GM10266 (cell line): ENCODE data around the gene RPGR.

Source experiments
- DNase-seq: peaks from one replicate; pipeline ENCODE4 v3.0.0; 2012; ENCODE audit errors: extremely low spot score
- TF ChIP-seq, protein P1 (sequence below): IDR thresholded peaks from 2 replicates; pipeline ENCODE4 v1.5.1; 2012; ENCODE audit warnings: mild to moderate bottlenecking, low read depth; ENCODE audit not compliant: control insufficient read depth, insufficient read depth; ENCODE audit errors: missing control alignments

The RPGR gene

DNA sequence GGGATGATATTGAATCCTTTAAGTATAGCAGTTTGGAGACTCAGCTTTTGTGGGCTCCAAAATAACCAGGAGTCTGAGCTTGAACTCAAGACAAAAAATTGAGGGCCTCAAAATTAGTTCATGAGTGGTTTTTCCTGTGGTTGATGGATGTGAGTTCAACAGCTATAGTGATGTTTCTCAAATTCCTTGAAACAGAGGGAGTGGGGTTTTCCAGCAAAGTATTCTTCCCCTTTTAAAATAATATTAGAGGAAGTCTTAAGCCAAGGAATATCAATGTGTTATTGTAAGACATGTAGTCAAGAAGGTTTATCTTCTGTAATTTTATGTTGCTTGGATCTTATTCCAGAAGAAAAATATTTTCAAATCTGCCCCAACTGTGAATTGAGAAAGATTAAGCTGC, 35.7 kb upstream of the RPGR start:
- no peak for DNase-seq
- TF ChIP-seq, protein P1, sequence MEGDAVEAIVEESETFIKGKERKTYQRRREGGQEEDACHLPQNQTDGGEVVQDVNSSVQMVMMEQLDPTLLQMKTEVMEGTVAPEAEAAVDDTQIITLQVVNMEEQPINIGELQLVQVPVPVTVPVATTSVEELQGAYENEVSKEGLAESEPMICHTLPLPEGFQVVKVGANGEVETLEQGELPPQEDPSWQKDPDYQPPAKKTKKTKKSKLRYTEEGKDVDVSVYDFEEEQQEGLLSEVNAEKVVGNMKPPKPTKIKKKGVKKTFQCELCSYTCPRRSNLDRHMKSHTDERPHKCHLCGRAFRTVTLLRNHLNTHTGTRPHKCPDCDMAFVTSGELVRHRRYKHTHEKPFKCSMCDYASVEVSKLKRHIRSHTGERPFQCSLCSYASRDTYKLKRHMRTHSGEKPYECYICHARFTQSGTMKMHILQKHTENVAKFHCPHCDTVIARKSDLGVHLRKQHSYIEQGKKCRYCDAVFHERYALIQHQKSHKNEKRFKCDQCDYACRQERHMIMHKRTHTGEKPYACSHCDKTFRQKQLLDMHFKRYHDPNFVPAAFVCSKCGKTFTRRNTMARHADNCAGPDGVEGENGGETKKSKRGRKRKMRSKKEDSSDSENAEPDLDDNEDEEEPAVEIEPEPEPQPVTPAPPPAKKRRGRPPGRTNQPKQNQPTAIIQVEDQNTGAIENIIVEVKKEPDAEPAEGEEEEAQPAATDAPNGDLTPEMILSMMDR, result no peak

DNA sequence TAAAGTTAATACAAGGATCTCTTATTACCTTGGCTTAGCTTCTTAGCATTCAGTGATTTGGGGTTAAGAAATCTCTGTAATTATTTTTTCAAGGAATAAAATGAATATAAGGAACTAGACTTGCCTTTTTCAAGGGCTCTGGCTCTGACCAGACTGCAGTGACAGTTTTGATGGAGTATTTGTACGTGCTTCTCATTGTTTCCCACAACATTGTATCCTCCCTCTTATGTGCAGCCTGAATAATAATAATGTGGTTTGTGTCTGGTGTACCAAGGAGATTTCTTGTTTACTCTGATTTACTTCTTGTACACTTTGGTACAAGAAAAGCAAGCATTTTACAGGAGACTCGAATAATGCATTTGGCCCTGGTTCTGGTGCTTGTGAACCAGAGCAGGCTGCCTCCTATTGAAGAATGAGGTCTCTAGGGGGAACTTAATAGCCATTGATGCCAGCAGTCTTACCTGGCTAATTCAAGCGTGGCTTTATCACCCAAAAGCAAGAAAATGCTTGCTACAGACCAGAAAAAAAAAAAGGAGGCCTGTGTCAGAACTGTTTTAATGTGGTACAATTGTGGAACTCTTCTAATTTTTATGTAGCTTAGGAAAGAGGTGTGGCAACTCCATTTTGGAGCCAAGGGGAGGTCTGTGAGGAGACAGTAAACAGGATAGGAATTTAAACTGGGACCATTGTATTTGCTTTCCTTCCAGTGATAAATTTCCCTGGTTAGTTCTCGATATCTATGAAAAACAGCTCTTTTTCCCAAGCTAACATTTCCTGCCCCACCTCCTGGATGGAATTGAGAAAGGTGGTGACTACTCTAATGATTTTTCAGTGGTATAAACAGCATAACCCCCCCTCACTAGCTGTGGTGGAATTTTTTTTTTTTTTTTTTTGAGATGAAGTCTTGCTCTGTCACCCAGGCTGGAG, 30.7 kb upstream of the RPGR start:
- no peak for DNase-seq
- TF ChIP-seq, protein P1, result no peak

DNA sequence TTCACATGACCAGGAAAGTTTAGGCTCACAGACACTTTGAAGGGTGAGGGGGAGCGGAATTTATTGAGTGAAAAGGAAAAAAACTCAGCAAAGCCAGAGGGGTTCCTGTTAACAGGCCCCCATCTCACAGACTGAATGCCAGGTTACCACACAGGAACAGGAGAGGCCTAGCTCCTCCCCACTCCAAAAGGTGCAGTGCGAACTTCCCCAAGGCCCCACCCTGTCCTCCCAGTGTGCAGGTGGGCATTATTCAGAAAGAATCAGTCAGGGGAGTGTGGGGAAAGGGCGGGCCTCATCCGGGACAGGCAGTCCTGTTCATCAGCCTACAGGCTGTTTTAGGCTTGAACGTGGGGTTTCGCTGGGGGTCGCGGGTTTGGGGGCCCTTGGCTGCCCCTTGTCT, 29.1 kb upstream of the RPGR start:
- TF ChIP-seq, protein P1, result no peak
- no peak for DNase-seq

DNA sequence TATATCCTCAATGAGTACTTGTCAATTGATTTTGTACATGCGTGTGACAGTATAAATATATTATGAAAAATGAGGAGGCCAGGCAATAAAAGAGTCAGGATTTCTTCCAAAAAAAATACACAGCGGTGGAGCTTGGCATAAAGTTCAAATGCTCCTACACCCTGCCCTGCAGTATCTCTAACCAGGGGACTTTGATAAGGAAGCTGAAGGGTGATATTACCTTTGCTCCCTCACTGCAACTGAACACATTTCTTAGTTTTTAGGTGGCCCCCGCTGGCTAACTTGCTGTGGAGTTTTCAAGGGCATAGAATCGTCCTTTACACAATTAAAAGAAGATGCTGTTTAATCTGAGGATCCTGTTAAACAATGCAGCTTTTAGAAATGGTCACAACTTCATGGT, 25.1 kb upstream of the RPGR start, which contains the start of gene OTC:
Gene OTC, plus strand, starts transcription at position 243 of the 400 bp plus-strand sequence. Its CDS starts 93 bp downstream, at position 336.
- TF ChIP-seq, protein P1, result no peak
- DNase-seq, result no peak

DNA sequence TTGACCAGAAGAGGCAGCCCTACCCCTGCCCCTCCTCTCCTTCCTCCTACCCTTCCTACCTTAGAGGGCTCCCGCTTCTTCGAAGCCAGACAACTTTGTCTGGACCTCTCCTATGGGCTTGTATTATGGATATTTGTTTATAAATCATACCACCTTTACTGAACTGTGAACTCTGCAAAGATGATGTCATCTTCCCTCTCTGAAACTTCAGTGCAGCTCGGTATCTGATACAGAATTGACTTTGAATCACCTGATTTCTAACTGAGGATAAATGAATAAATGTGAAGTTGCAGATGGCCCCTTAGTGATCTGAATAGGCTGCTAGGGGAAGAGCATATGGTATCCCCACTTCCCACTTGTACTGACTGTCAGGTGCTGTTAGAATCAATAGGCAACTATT, 24.0 kb upstream of the RPGR start:
- TF ChIP-seq, protein P1, result no peak
- no peak for DNase-seq

DNA sequence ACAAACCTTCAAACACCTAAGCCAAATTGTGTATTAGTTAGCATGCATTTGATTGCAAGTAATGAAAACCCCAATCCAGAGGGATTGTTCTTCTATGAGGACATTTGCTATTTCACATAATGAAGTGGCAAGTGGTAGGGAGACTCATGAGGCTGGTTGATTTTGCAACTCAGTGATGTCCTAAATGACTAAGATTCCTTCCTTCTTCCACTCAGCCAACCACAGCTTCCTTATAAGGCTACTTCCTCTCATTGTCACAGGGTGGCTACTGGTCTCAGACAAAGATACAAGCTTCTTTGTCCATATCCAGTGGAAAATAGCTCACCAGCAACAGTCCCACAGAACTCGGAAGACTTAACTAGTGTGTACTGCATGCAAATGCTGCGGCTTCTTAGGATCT, 19.8 kb upstream of the RPGR start:
- DNase-seq, result no peak
- TF ChIP-seq, protein P1, result no peak

DNA sequence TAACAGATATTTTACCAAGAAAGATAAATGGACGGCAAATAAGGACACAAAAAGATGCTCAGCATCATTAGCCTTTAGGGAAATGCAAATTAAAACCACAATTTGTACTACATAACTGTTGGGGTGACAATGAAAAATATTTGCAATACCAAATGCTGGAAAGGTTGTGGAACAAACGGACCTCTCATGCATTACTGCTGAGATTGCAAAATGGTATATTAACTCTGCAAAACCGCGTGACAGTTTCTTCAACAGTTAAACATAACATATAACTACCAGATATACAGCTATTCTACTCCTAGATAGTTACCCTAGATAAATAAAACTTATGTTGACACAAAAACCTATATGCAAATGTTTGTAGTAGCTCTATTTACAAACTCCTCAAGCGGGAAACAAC, 18.8 kb upstream of the RPGR start:
- TF ChIP-seq, protein P1, result no peak
- no peak for DNase-seq
